Adrenal gland (tissue), 12 donors: Measurements from ENCODE around the gene RPSA. TPM values are rescaled to one million over a fixed set of nuclear protein-coding genes. Genes with fewer than 3 reads are reported as not detected.
"Not testable (repeated sequence)": the region's sequence is repeated elsewhere in the genome, so short reads cannot be mapped to it uniquely, and the experiment has no call there.

ENCODE experiments used
- DNase-seq, 7 donors: peaks; one replicate each; pipeline ENCODE4 v3.0.0-alpha.2; 2019 to 2020
- H3K27ac ChIP-seq, 5 donors: fragments of 200-600 bp; sonication (generic) in 4 of 5; 1 replicate in 3 of 5; 2 replicates in 2 of 5; pipeline versions ENCODE4 v1.5.1 to v1.8.0; 2016 to 2020; ENCODE audit warnings: mild to moderate bottlenecking in 1 of 5
- H3K27me3 ChIP-seq: fragments of 200-600 bp; 2 replicates; pipeline ENCODE4 v1.8.0; 2021
- H3K36me3 ChIP-seq, 2 donors: fragments of 200-600 bp; replicated peaks in 1 of 2; 1 replicate in 1 of 2; 2 replicates in 1 of 2; pipeline versions ENCODE4 v1.5.1 to v1.8.0; 2018 to 2022
- H3K4me1 ChIP-seq, 2 donors: fragments of 200-600 bp; replicated peaks in 1 of 2; 1 replicate in 1 of 2; 2 replicates in 1 of 2; pipeline versions ENCODE4 v1.5.1 to v1.8.0; 2018 to 2021
- H3K4me3 ChIP-seq, 4 donors: fragments of 200-600 bp; sonication (generic) in 3 of 4; one replicate each; pipeline ENCODE4 v1.5.1; 2016 to 2018
- H3K9me3 ChIP-seq, 3 donors: fragments of 200-600 bp; sonication (generic) in 1 of 3; replicated peaks in 1 of 3; 1 replicate in 2 of 3; 2 replicates in 1 of 3; pipeline versions ENCODE4 v1.5.1 to v1.8.0; 2016 to 2021
- CTCF ChIP-seq, 6 experiments: fragments of 450-650 bp in 4 of 6; fragments of 200-600 bp in 2 of 6; sonication (generic) in 1 of 6; IDR thresholded peaks; 1 replicate in 5 of 6; 2 replicates in 1 of 6; pipeline versions ENCODE4 v1.5.1 to v1.8.0; 2016 to 2021; ENCODE audit warnings: antibody characterized with exemption in 6 of 6, mild to moderate bottlenecking in 2 of 6, moderate library complexity in 1 of 6
- POLR2A ChIP-seq, 2 donors: fragments of 450-650 bp; IDR thresholded peaks; one replicate each; pipeline ENCODE4 v1.6.1; 2017; ENCODE audit warnings: antibody characterized with exemption in 2 of 2, mild to moderate bottlenecking in 2 of 2, moderate library complexity in 1 of 2
- WGBS, 4 donors: extraction: QIAGEN DNeasy Blood & Tissue Kit in 2 of 4; methylation state at CpG; one replicate each; pipeline versions ENCODE4 v1.1.5 to v1.1.7; 2013 to 2017; 5-methylcytosine and 5-hydroxymethylcytosine counted together
- intact Hi-C, 2 donors: fragments of 100-400 bp; cut with DNase I; formaldehyde crosslinking; loops; one replicate each; pipeline versions ENCODE4 v1.14.1 to v1.15.0; 2022 to 2023
- polyA plus RNA-seq, 3 donors: library from polyadenylated mRNA; stranded (reverse); fragments of 200-250 nt in 2 of 3; fragments of 350-450 nt in 1 of 3; fragmentation: Illumina TruSeq in 1 of 3; extraction: RNeasy Lipid Tissue Mini Kit (QIAGEN cat#74804) in 1 of 3; gene quantifications; one replicate each; pipeline ENCODE4 v1.2.3, GENCODE V29; 2013 to 2014
- total RNA-seq, 9 donors: library from RNA; depleted of rRNA in 4 of 9; stranded (reverse); fragments of >200 nt in 4 of 9; fragments of 120-200 nt in 1 of 9; fragmentation: NEBNext Ultra II Directional in 1 of 9; extraction: Animal tissue kit (Norgen Biotek cat#: 25700) in 1 of 9; gene quantifications; one replicate each; pipeline versions ENCODE4 v1.1.0 to v1.2.4, GENCODE V29; 2013 to 2023
- donor health status: healthy with polysubstance abuse.
- donor health status: Bipolar disorder and iron deficiency.
- donor health status: DM: yes; HTN: yes; CAD: no.
- donor health status: DM: no; HTN: no; CAD: no.
- donor health status: DM: no; HTN: no; CAD: no.
- donor health status: DM: yes; HTN: yes; CAD: no.

The RPSA gene
- total and polyA plus RNA-seq, 12 donors: 525 to 1,751 (median 852) TPM

- intact Hi-C loops: no loop called here
- TF ChIP-seq CTCF (IDR thresholded peaks at IDR 0.05) (no peak), POLR2A (IDR thresholded peaks at IDR 0.05) (no peak)
- WGBS, 4 donors: 70 to 82% (median 78%) methylated on average over 6 to 8 of the region's 8 CpGs
Measured at GRCh38 chr3:39361252-39361927, 45.1 kb upstream of the RPSA start.

DNA sequence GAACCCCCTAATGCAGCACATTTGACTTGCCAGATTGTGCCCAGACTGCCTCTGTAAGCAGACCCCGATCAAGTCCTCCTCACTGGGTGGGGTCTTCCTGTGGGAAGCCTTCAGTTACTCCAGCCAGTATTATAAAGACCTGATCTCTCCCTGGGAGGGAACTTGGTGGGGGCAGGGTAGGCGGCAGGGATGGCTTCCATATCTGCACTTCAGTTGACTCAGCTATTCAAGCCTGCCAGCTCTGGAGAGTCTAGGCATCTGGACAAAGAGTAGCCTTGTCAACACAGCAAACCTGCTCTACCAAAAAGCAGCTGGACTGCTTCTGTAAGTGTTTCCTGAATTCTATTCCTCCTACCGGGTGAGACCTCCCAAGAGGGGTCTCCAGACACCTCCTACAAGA, 44.3 kb upstream of the RPSA start:
- TF ChIP-seq POLR2A (IDR thresholded peaks at IDR 0.05) (no peak), CTCF (IDR thresholded peaks at IDR 0.05) (no peak)
- Histone ChIP-seq H3K36me3 (no peaks in the 10 kb centered on the region), H3K4me3 (no peak overlapping the region), H3K27me3 (no peaks in the 10 kb centered on the region), H3K4me1 (no peaks in the 10 kb centered on the region), H3K27ac (no peak overlapping the region), H3K9me3 (no peaks in the 10 kb centered on the region)
- DNase-seq: no peak
- 29 to 67% (median 54%) methylated on average over 1 to 3 of the region's 3 CpGs for WGBS, 4 donors
- intact Hi-C loops: no loop called here

More at GRCh38 chr3:39361252-39361927, 45.1 kb upstream of the RPSA start:
- no peaks in the 10 kb centered on the region for H3K27me3 ChIP-seq
- no peaks in the 10 kb centered on the region for H3K36me3 ChIP-seq
- H3K4me1 ChIP-seq: no peaks in the 10 kb centered on the region
- no peak for DNase-seq
- H3K4me3 ChIP-seq: no peak overlapping the region
- H3K9me3 ChIP-seq: no peaks in the 10 kb centered on the region
- no peak overlapping the region for H3K27ac ChIP-seq

DNA sequence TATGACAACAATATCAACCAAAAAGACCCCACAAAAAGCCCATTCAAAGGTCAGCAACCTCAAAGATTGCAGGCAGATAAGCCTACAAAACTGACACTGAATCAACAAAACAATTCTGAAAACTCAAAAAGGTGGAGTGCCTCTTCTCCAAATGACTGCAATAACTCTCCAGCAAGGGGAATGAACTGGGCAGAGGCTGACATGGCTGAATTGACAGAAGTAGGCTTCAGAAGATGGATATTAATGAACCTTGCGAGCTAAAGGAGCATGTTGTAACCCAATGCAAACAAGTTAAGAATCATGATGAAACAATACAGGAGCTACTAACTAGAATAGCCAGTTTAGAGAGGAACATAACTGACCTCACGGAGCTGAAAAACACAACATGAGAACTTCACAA, 43.7 kb upstream of the RPSA start:
- DNase-seq: no peak
- 81 to 87% (median 85%) methylated on average over 2 of the region's 2 CpGs for WGBS, 4 donors
- Histone ChIP-seq H3K4me3 (no peak overlapping the region), H3K36me3 (no peaks in the 10 kb centered on the region), H3K9me3 (no peaks in the 10 kb centered on the region), H3K27me3 (no peaks in the 10 kb centered on the region), H3K4me1 (no peaks in the 10 kb centered on the region), H3K27ac (no peak overlapping the region)
- intact Hi-C loops: no loop called here
- no peak for TF ChIP-seq POLR2A (IDR thresholded peaks at IDR 0.05)
- TF ChIP-seq CTCF (IDR thresholded peaks at IDR 0.05): no peak

GRCh38 chr3:39370450-39370849, 36.1 kb upstream of the RPSA start:
- H3K36me3 ChIP-seq, H3K27me3 ChIP-seq, H3K9me3 ChIP-seq, H3K27ac ChIP-seq, H3K4me1 ChIP-seq, DNase-seq, H3K4me3 ChIP-seq: not testable (repeated sequence)
- 85 to 91% (median 89%) methylated on average over 4 of the region's 4 CpGs for WGBS, 4 donors
- intact Hi-C loops: loop anchor here in 1 of 2 donors (10.0 kb wide), 1 partner anchor 186 kb away; no protein-coding TSS in a partner anchor

DNA sequence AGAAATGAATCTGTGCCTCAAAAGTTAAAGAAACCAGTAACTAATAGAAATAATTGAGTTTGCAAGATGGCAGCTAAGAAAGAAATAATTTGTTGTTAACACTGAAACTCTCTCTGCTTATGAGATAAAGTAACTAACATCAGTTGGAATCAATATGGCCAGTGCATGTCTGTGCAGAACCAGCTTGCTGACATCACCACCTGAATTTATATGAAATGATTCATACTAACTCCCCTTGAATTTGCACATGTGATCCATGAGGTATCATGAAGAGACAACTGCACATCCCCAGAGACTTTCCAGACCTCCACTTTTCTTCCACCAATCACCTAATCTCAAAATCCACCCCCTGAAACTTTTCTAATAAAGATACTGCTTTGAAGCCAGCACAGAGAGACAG, 33.7 kb upstream of the RPSA start:
- H3K27ac ChIP-seq: no peak overlapping the region
- H3K27me3 ChIP-seq: no peaks in the 10 kb centered on the region
- H3K36me3 ChIP-seq: no peaks in the 10 kb centered on the region
- H3K4me1 ChIP-seq: no peaks in the 10 kb centered on the region
- TF ChIP-seq CTCF (IDR thresholded peaks at IDR 0.05) (no peak), POLR2A (IDR thresholded peaks at IDR 0.05) (no peak)
- H3K4me3 ChIP-seq: no peak overlapping the region
- H3K9me3 ChIP-seq: no peaks in the 10 kb centered on the region
- no peak for DNase-seq
- intact Hi-C loops: loop anchor here in 1 of 2 donors (10.0 kb wide), 1 partner anchor 188 kb away; no protein-coding TSS in a partner anchor
